Kidney (tissue), 14 donors: ENCODE results near the gene DCHS1. TPM values are rescaled to one million over a fixed set of nuclear protein-coding genes. Genes with fewer than 3 reads are reported as not detected.

Experiments
- DNase-seq, 5 donors: peaks; one replicate each; pipeline ENCODE4 v3.0.0-alpha.2; 2013 to 2020
- FAIRE-seq: peaks from 2 replicates; lab custom pipeline; 2012; peaks lifted over from hg19 to GRCh38; lab: Jason Lieb, UNC
- H3K27ac ChIP-seq, 2 donors: one replicate each; pipeline ENCODE4 v1.7.0; 2013; ENCODE audit warnings: low read depth in 2 of 2, low read length in 2 of 2, inconsistent platforms in 1 of 2
- H3K27me3 ChIP-seq: one replicate; pipeline ENCODE4 v1.7.1; 2013; ENCODE audit warnings: low read length, inconsistent platforms; ENCODE audit not compliant: control insufficient read depth, insufficient read depth
- H3K36me3 ChIP-seq, 3 donors: one replicate each; pipeline versions ENCODE4 v1.7.0 to v1.7.1; 2013; ENCODE audit warnings: low read length in 3 of 3, control low read depth in 1 of 3, inconsistent platforms in 1 of 3; ENCODE audit not compliant: insufficient read depth in 3 of 3, control insufficient read depth in 2 of 3
- H3K4me1 ChIP-seq, 3 donors: one replicate each; pipeline versions ENCODE4 v1.7.0 to v1.7.1; 2013; ENCODE audit warnings: low read length in 3 of 3, inconsistent platforms in 1 of 3, low read depth in 1 of 3; ENCODE audit not compliant: control insufficient read depth in 2 of 3, insufficient read depth in 2 of 3
- H3K4me3 ChIP-seq, 3 donors: one replicate each; pipeline versions ENCODE4 v1.7.0 to v1.8.1; 2013; ENCODE audit warnings: low read length in 3 of 3, control low read depth in 1 of 3, inconsistent platforms in 1 of 3
- H3K9ac ChIP-seq, 3 donors: one replicate each; pipeline versions ENCODE4 v1.7.0 to v1.7.1; 2013; ENCODE audit warnings: low read length in 3 of 3, control low read depth in 1 of 3, inconsistent platforms in 1 of 3
- H3K9me3 ChIP-seq, 3 donors: one replicate each; pipeline versions ENCODE4 v1.7.0 to v1.7.1; 2013; ENCODE audit warnings: low read length in 3 of 3, control low read depth in 1 of 3, inconsistent platforms in 1 of 3; ENCODE audit not compliant: control insufficient read depth in 2 of 3, insufficient read depth in 1 of 3
- CTCF ChIP-seq: IDR thresholded peaks from 3 replicates; pipeline ENCODE4 v1.5.1; 2012; ENCODE audit warnings: mild to moderate bottlenecking, moderate library complexity, borderline replicate concordance; ENCODE audit not compliant: insufficient read depth; ENCODE audit errors: extremely low read depth
- intact Hi-C: fragments of 100-400 bp; cut with DNase I; formaldehyde crosslinking; loops from one replicate; pipeline ENCODE4 v1.11.1; 2022
- polyA plus RNA-seq: library from polyadenylated mRNA; stranded (reverse); fragments of 350-450 nt; fragmentation: Illumina TruSeq; extraction: RNeasy Lipid Tissue Mini Kit (QIAGEN cat#74804); gene quantifications from one replicate; pipeline ENCODE4 v1.2.3, GENCODE V29; 2014; ENCODE audit warnings: low read depth, low replicate concordance; ENCODE audit not compliant: insufficient read depth
- total RNA-seq: library from RNA; stranded (reverse); fragmentation: NEBNext Ultra II Directional; extraction: Animal tissue kit (Norgen Biotek cat#: 25700); gene quantifications from one replicate; pipeline ENCODE4 v1.2.1, GENCODE V29; 2021
- donor health status: control.
- donor health status: control.
- donor health status: control.
- donor health status: control.
- donor health status: control.
- donor health status: DM: yes; HTN: yes; CAD: no.
- donor health status: Normal renal cell carcinoma (clear cell type).

DCHS1 gene
- total and polyA plus RNA-seq, 2 donors from 2014 or later, result 2.4 to 17.0 TPM

DNA sequence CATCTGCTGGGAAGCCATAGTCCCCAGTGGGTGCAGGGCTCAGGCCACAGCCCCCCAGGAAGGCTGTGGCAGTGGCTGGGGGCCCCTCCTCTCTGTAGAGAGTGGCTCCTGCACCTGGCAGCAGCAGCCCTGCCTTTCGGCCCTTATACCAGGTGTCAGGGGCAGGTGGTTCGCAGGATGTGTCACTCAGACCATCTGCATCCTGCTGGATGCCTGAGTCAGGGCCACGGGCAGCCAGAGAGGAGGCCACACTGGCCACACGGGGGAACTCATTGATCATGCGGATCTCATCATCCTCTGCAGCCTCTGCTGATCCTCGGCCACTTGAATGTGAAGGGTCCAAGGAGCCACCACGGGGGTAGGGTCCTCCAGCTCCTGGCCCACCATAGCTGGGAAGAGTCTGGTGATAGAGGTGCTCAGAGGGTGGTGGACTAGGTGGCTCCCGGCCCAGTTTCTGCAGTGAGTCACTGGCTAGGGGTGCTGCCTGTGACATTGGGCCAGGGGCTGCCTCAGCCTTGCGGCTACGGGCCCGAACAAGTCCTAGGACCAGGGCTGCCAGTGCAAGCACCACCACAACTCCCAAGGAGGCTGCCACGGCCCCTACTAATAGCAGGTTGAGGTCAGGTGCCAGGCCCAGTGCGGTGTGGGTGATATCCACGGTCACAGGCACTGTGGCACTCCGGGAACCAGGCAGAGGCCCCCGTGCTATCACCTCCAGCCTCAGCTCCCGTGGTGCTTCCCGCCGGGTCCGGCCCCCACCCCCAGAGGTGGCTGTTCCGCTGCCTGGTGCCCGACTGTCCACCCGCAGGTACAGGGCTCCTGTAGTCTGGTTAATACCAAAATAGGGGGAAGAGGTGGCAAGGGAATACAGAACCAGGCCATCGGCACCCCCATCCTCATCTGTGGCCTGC, 33.1 kb downstream of the DCHS1 start:
- Histone ChIP-seq H3K36me3 (peaks cover 2 to 4% (median 3%) of the 10 kb centered on the region in 3 donors), H3K4me1 (peaks cover 0 to 5% (median 3%) of the 10 kb centered on the region in 3 donors), H3K4me3 (no peak overlapping the region), H3K9ac (no peak overlapping the region), H3K9me3 (no peaks in the 10 kb centered on the region), H3K27me3 (no peaks in the 10 kb centered on the region), H3K27ac (no peak overlapping the region)
- intact Hi-C loops, result no loop called here
- FAIRE-seq (no peak), DNase-seq (peak in 1 of 5 donors; percentile 62)
- no peak for TF ChIP-seq CTCF

DNA sequence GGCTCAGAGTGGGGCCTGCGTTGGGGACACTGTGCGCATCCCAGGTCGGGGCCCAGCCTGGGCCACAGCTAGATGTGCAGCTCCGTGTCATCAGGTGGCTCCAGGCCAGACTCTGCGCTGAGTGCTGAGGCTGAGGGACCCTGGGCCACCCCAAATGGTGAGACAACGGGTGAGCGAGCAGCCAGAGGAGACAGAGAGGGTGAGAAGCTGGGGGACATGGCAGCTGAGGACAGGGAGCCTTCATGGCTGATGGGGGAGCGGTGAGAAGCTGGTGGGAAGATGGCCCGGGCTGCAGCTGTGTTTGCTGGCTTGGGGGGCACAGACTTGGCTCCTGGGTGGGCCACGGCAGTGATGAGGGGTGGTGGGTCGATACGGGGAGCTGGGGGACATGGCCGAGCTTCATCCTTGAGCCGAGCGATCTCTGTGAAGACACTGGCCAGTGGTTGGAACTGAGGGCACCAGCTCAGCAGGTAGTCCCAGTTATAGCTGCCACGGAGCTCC, 33.8 kb downstream of the DCHS1 start:
- H3K9me3 ChIP-seq, result no peaks in the 10 kb centered on the region
- intact Hi-C loops, result no loop called here
- peaks cover 0 to 8% (median 3%) of the 10 kb centered on the region in 3 donors for H3K4me1 ChIP-seq
- no peak overlapping the region for H3K4me3 ChIP-seq
- H3K9ac ChIP-seq, result no peak overlapping the region
- FAIRE-seq (no peak), DNase-seq (peak in 1 of 5 donors; percentile 72)
- no peak for TF ChIP-seq CTCF
- peaks cover 2 to 4% (median 3%) of the 10 kb centered on the region in 3 donors for H3K36me3 ChIP-seq
- no peaks in the 10 kb centered on the region for H3K27me3 ChIP-seq
- H3K27ac ChIP-seq, result no peak overlapping the region

GRCh38 chr11:6620636-6621035, 35.0 kb downstream of the DCHS1 start:
- Histone ChIP-seq H3K9me3 (no peaks in the 10 kb centered on the region), H3K27ac (no peak overlapping the region), H3K4me3 (no peak overlapping the region), H3K4me1 (peaks cover 0 to 8% (median 3%) of the 10 kb centered on the region in 3 donors), H3K36me3 (peaks cover 2 to 5% (median 3%) of the 10 kb centered on the region in 3 donors), H3K9ac (no peak overlapping the region), H3K27me3 (no peaks in the 10 kb centered on the region)
- FAIRE-seq (no peak), DNase-seq (no peak)
- TF ChIP-seq CTCF, result no peak
- intact Hi-C loops, result no loop called here
